GM21786 (cell line): ENCODE measurements around the gene PRKAR1A.

ENCODE experiments used
- ATAC-seq: cut with Tn5 transposase; IDR thresholded peaks from one replicate; pipeline ENCODE4 v1.9.1; 2021; ENCODE audit not compliant: unreplicated experiment

Gene PRKAR1A

GRCh38 chr17:68598545-68598961 lies 86.3 kb downstream of the PRKAR1A start:
- ATAC-seq: no peak

- no peak for ATAC-seq
These were observed 86.9 kb downstream of the PRKAR1A start for GRCh38 chr17:68599091-68599490.

GRCh38 chr17:68599552-68600066 lies 87.4 kb downstream of the PRKAR1A start:
- no peak for ATAC-seq

GRCh38 chr17:68600067-68600930 lies 88.1 kb downstream of the PRKAR1A start:
- ATAC-seq: no peak
